Measurements from ENCODE around the gene FSTL3.

DNA sequence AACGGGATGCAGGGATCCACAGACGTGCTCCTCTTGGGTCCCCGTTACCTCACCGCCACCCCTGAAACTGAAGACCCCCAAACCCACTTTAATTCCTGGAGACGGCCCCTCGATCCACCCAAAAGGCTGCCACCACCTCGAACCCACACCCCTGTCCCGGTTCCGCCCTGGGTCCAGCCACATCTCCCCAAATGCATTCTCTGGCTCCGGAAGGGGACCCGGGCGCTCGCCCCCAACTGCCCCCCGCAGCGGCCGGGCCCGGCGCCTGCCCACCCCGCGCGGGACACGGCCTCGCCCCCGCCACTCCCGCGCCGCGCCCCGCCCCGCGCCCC, 219 bp upstream of the FSTL3 start:
- TF ChIP-seq, protein P1, sequence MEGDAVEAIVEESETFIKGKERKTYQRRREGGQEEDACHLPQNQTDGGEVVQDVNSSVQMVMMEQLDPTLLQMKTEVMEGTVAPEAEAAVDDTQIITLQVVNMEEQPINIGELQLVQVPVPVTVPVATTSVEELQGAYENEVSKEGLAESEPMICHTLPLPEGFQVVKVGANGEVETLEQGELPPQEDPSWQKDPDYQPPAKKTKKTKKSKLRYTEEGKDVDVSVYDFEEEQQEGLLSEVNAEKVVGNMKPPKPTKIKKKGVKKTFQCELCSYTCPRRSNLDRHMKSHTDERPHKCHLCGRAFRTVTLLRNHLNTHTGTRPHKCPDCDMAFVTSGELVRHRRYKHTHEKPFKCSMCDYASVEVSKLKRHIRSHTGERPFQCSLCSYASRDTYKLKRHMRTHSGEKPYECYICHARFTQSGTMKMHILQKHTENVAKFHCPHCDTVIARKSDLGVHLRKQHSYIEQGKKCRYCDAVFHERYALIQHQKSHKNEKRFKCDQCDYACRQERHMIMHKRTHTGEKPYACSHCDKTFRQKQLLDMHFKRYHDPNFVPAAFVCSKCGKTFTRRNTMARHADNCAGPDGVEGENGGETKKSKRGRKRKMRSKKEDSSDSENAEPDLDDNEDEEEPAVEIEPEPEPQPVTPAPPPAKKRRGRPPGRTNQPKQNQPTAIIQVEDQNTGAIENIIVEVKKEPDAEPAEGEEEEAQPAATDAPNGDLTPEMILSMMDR (IDR thresholded peaks at IDR 0.05) = no peak
- TF ChIP-seq SIN3A (IDR thresholded peaks at IDR 0.05; ENCODE audit: borderline replicate concordance, insufficient read depth, low read depth, low read length) (no peak), POLR2AphosphoS5 (IDR thresholded peaks at IDR 0.05; ENCODE audit: low read depth, low read length) (no peak)

Data from Panc1 (cell line).